ENCODE results near the gene CDCA5.

Gene CDCA5

GRCh38 chr11:65045061-65045460, 38.8 kb downstream of the CDCA5 start:
- Histone ChIP-seq H3F3A (ENCODE audit: low read depth) (peaks cover 5% of the 10 kb centered on the region; the same call in 1 of the 2 replicates), H3K4me1 (ENCODE audit: insufficient read depth, low read length, poor library complexity, severe bottlenecking) (peaks cover 25% of the 10 kb centered on the region), H3K4me3 (ENCODE audit: low read length, poor library complexity, severe bottlenecking) (no peak overlapping the region), H4K20me1 (ENCODE audit: insufficient read depth, low read length, poor library complexity, severe bottlenecking) (peaks cover 14% of the 10 kb centered on the region), H3K36me3 (ENCODE audit: insufficient read depth, low read length) (no peaks in the 10 kb centered on the region), H3K79me2 (ENCODE audit: insufficient read depth, low read length) (peaks cover 39% of the 10 kb centered on the region), H3K9me3 (ENCODE audit: insufficient read depth, low read depth, low read length) (no peaks in the 10 kb centered on the region), H2AFZ (ENCODE audit: low read length) (no peak overlapping the region), H3K27me3 (ENCODE audit: insufficient read depth, low read length, poor library complexity, severe bottlenecking) (no peaks in the 10 kb centered on the region), H3K4me2 (ENCODE audit: low read depth, low read length, poor library complexity, severe bottlenecking) (peak overlapping the region; percentile 77), H3K9ac (ENCODE audit: low read depth, low read length, poor library complexity, severe bottlenecking) (no peak overlapping the region), H3K9me2 (replicated peaks; ENCODE audit: low read depth, low read length) (no peaks in the 10 kb centered on the region)
- TF ChIP-seq EZH2phosphoT487 (IDR thresholded peaks at IDR 0.05; ENCODE audit: borderline replicate concordance), result no peak

- Histone ChIP-seq H3K4me3 (ENCODE audit: low read length, poor library complexity, severe bottlenecking) (peak overlapping the region; percentile 82), H3K4me1 (ENCODE audit: insufficient read depth, low read length, poor library complexity, severe bottlenecking) (peaks cover 30% of the 10 kb centered on the region)
Observed at GRCh38 chr11:65043881-65044501, 39.8 kb downstream of the CDCA5 start.

DNA sequence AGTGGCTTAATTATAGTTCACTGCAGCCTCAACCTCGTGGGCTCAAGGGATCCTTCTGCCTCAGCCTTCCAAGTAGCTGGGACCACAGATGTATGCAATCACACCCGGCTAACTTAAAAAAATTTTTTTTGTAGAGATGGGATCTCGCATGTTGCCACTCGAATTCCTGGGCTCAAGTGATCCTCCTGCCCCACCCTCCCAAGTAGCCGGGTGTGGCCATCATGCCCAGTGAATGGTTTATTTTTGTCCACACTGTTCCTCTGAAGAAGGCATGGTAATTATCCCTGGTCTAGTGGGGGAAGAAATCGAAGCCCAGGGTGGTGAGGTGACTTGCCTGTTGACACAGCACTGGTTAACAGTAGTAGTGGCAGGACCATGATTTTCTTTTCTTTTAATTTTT, 40.9 kb downstream of the CDCA5 start:
- Histone ChIP-seq H3K27me3 (ENCODE audit: insufficient read depth, low read length, poor library complexity, severe bottlenecking) (no peaks in the 10 kb centered on the region), H3K9ac (ENCODE audit: low read depth, low read length, poor library complexity, severe bottlenecking) (peak overlapping the region; percentile 81), H3K4me3 (ENCODE audit: low read length, poor library complexity, severe bottlenecking) (peak overlapping the region; percentile 82), H3K9me2 (replicated peaks; ENCODE audit: low read depth, low read length) (no peaks in the 10 kb centered on the region), H2AFZ (ENCODE audit: low read length) (no peak overlapping the region), H3K79me2 (ENCODE audit: insufficient read depth, low read length) (peaks cover 39% of the 10 kb centered on the region), H3K9me3 (ENCODE audit: insufficient read depth, low read depth, low read length) (no peaks in the 10 kb centered on the region), H4K20me1 (ENCODE audit: insufficient read depth, low read length, poor library complexity, severe bottlenecking) (peaks cover 14% of the 10 kb centered on the region), H3K4me1 (ENCODE audit: insufficient read depth, low read length, poor library complexity, severe bottlenecking) (peaks cover 30% of the 10 kb centered on the region), H3K4me2 (ENCODE audit: low read depth, low read length, poor library complexity, severe bottlenecking) (peak overlapping the region; percentile 77), H3K36me3 (ENCODE audit: insufficient read depth, low read length) (no peaks in the 10 kb centered on the region; the same call in 1 of the 2 replicates), H3F3A (ENCODE audit: low read depth) (peaks cover 6% of the 10 kb centered on the region; the same call in 1 of the 2 replicates)
- TF ChIP-seq EZH2phosphoT487 (IDR thresholded peaks at IDR 0.05; ENCODE audit: borderline replicate concordance) (no peak), CTCF (conservative IDR thresholded peaks at IDR 0.05; ENCODE audit: low read length) (no peak)

More at GRCh38 chr11:65043881-65044501, 39.8 kb downstream of the CDCA5 start:
- no peaks in the 10 kb centered on the region for H3K27me3 ChIP-seq (ENCODE audit: insufficient read depth, low read length, poor library complexity, severe bottlenecking)
- H4K20me1 ChIP-seq (ENCODE audit: insufficient read depth, low read length, poor library complexity, severe bottlenecking), result peaks cover 14% of the 10 kb centered on the region
- H2AFZ ChIP-seq (ENCODE audit: low read length), result no peak overlapping the region
- H3K4me2 ChIP-seq (ENCODE audit: low read depth, low read length, poor library complexity, severe bottlenecking), result peak overlapping the region; percentile 77
- H3K79me2 ChIP-seq (ENCODE audit: insufficient read depth, low read length), result peaks cover 39% of the 10 kb centered on the region
- H3K9me2 ChIP-seq (replicated peaks; ENCODE audit: low read depth, low read length), result no peaks in the 10 kb centered on the region
- no peak for TF ChIP-seq CTCF (conservative IDR thresholded peaks at IDR 0.05; ENCODE audit: low read length)
- no peak for TF ChIP-seq EZH2phosphoT487 (IDR thresholded peaks at IDR 0.05; ENCODE audit: borderline replicate concordance)
- no peaks in the 10 kb centered on the region for H3K36me3 ChIP-seq (ENCODE audit: insufficient read depth, low read length)
- no peaks in the 10 kb centered on the region for H3K9me3 ChIP-seq (ENCODE audit: insufficient read depth, low read depth, low read length)
- peak overlapping the region; percentile 81 for H3K9ac ChIP-seq (ENCODE audit: low read depth, low read length, poor library complexity, severe bottlenecking)
- peaks cover 6% of the 10 kb centered on the region; the same call in 1 of the 2 replicates for H3F3A ChIP-seq (ENCODE audit: low read depth)

All from Loucy (cell line).